HCT116 (cell line): ENCODE data around the gene PPT2. TPM values are rescaled to one million over a fixed set of nuclear protein-coding genes. Genes with fewer than 3 reads are reported as not detected.

Experiments used
- ATAC-seq: fragments of 200-7000 bp; cut with Tn5 transposase; 2 replicates; pipeline ENCODE4 v1.9.1; 2020; ENCODE audit warnings: mild to moderate bottlenecking, moderate library complexity
- BruUV-seq: library from RNA; stranded (reverse); fragments of 400-500 nt; replicated peaks from 2 replicates; lab custom pipeline; 2021; lab: Mats Ljungman, UMichigan
- CTCF ChIA-PET: fragments of 300-600 bp; sonication (Branson Sonifier 250); formaldehyde crosslinking; loops from one replicate; lab custom pipeline; 2021; ENCODE audit warnings: antibody characterized with exemption; lab: Charles Lee
- POLR2A ChIA-PET: fragments of 300-600, 350-600 bp; sonication (Branson Sonifier 250); formaldehyde crosslinking; loops from one replicate; lab custom pipeline; 2021; ENCODE audit warnings: antibody characterized with exemption; lab: Charles Lee
- RAD21 ChIA-PET, 2 experiments: fragments of 300-600 bp; sonication (Branson Sonifier 250); formaldehyde crosslinking; loops; one replicate each; lab custom pipeline; 2023; ENCODE audit warnings: low total read pairs in 2 of 2; ENCODE audit not compliant: uncharacterized antibody in 2 of 2, unreplicated experiment in 2 of 2, low non-redundant PET in 1 of 2; lab: Charles Lee
- DNase-seq: peaks from one replicate; pipeline ENCODE4 v3.0.0-alpha.2; 2010; ENCODE audit warnings: low read depth, low spot score
- H2AFZ ChIP-seq: fragments of 200-600 bp; shearing (Covaris generic), sonication (generic); 2 replicates; pipeline ENCODE4 v1.6.1; 2017; ENCODE audit warnings: low read depth, mixed run types, mixed read lengths, antibody characterized with exemption, low read length; ENCODE audit not compliant: poor library complexity, severe bottlenecking
- H3K27ac ChIP-seq: 2 replicates; pipeline ENCODE4 v1.5.1; 2012; ENCODE audit warnings: low read depth, low read length
- H3K27me3 ChIP-seq: fragments of 200-600 bp; sonication (generic); 2 replicates; pipeline ENCODE4 v1.6.1; 2016; ENCODE audit warnings: mixed run types, low read length, mixed read lengths; ENCODE audit not compliant: insufficient read depth
- H3K36me3 ChIP-seq, 2 experiments: fragments of 200-500 bp in 1 of 2; fragments of 200-600 bp in 1 of 2; sonication (Bioruptor generic) in 1 of 2; sonication (generic) in 1 of 2; 2 replicates each; pipeline versions ENCODE4 v1.5.1 to v1.6.1; 2014 to 2016; ENCODE audit warnings: low read length in 2 of 2, inconsistent platforms in 1 of 2, mixed read lengths in 1 of 2, mixed run types in 1 of 2; ENCODE audit not compliant: insufficient read depth in 2 of 2, control insufficient read depth in 1 of 2
- H3K4me1 ChIP-seq, 2 experiments: fragments of 200-600 bp in 1 of 2; sonication (generic) in 1 of 2; 2 replicates each; pipeline versions ENCODE4 v1.5.1 to v1.6.1; 2012 to 2017; ENCODE audit warnings: low read length in 2 of 2, inconsistent platforms in 1 of 2, mild to moderate bottlenecking in 1 of 2, mixed read lengths in 1 of 2, mixed run types in 1 of 2, moderate library complexity in 1 of 2; ENCODE audit not compliant: insufficient read depth in 2 of 2, control insufficient read depth in 1 of 2
- H3K4me2 ChIP-seq: fragments of 200-600 bp; sonication (generic); 2 replicates; pipeline ENCODE4 v1.6.1; 2017; ENCODE audit warnings: mixed run types, low read length, mixed read lengths
- H3K4me3 ChIP-seq, 2 experiments: fragments of 200-600 bp in 1 of 2; sonication (generic) in 1 of 2; replicated peaks in 1 of 2; 2 replicates each; pipeline ENCODE4 v1.5.1; 2011 to 2016; ENCODE audit warnings: low read length in 2 of 2, control low read depth in 1 of 2, low read depth in 1 of 2, mild to moderate bottlenecking in 1 of 2, mixed read lengths in 1 of 2, mixed run types in 1 of 2
- H3K79me2 ChIP-seq: fragments of 200-600 bp; sonication (generic); 2 replicates; pipeline ENCODE4 v1.6.1; 2017; ENCODE audit warnings: mild to moderate bottlenecking, mixed run types, low read length, moderate library complexity, mixed read lengths; ENCODE audit not compliant: insufficient read depth
- H3K9ac ChIP-seq: fragments of 200-600 bp; sonication (generic); 2 replicates; pipeline ENCODE4 v1.6.1; 2016; ENCODE audit warnings: low read length, mixed read lengths
- H3K9me2 ChIP-seq: fragments of 200-600 bp; sonication (generic), shearing (Covaris generic); 2 replicates; pipeline ENCODE4 v1.6.1; 2017; ENCODE audit warnings: mixed run types, mild to moderate bottlenecking, moderate library complexity; ENCODE audit not compliant: insufficient read depth
- H3K9me3 ChIP-seq, 2 experiments: fragments of 200-500 bp in 1 of 2; fragments of 200-600 bp in 1 of 2; sonication (Bioruptor generic) in 1 of 2; sonication (generic) in 1 of 2; 2 replicates each; pipeline ENCODE4 v1.6.1; 2014 to 2017; ENCODE audit warnings: low read length in 2 of 2, mixed read lengths in 2 of 2, inconsistent platforms in 1 of 2, low read depth in 1 of 2, mild to moderate bottlenecking in 1 of 2, mixed run types in 1 of 2, moderate library complexity in 1 of 2; ENCODE audit not compliant: control insufficient read depth in 1 of 2, insufficient read depth in 1 of 2
- H4K20me1 ChIP-seq: fragments of 200-600 bp; sonication (generic), shearing (Covaris generic); 2 replicates; pipeline ENCODE4 v1.6.1; 2017; ENCODE audit warnings: mixed run types, mild to moderate bottlenecking, moderate library complexity; ENCODE audit not compliant: insufficient read depth
- ATF3 ChIP-seq: IDR thresholded peaks from 2 replicates; pipeline ENCODE4 v1.6.1; 2012
- CBX3 ChIP-seq: IDR thresholded peaks from 2 replicates; pipeline ENCODE4 v1.6.1; 2012; ENCODE audit warnings: low read depth
- CEBPB ChIP-seq: IDR thresholded peaks from 2 replicates; pipeline ENCODE4 v1.6.1; 2012; ENCODE audit warnings: low read depth
- CTCF ChIP-seq, 3 experiments: fragments of 200-600 bp in 1 of 3; sonication (generic) in 1 of 3; IDR thresholded peaks in 2 of 3; conservative IDR thresholded peaks in 1 of 3; 2 replicates each; pipeline ENCODE4 v1.5.1; 2012 to 2017; ENCODE audit warnings: low read depth in 2 of 3, low read length in 2 of 3, antibody characterized with exemption in 1 of 3, borderline replicate concordance in 1 of 3, control low read depth in 1 of 3, mild to moderate bottlenecking in 1 of 3, mixed read lengths in 1 of 3, mixed run types in 1 of 3, moderate library complexity in 1 of 3; ENCODE audit not compliant: insufficient read depth in 1 of 3
- ELF1 ChIP-seq: IDR thresholded peaks from 2 replicates; pipeline ENCODE4 v1.6.1; 2012; ENCODE audit warnings: low read depth, borderline replicate concordance
- EZH2 ChIP-seq: fragments of 200-600 bp; sonication (generic); IDR thresholded peaks from 2 replicates; pipeline ENCODE4 v1.6.1; 2017; ENCODE audit warnings: antibody characterized with exemption, mixed run types
- EZH2phosphoT487 ChIP-seq: fragments of 200-600 bp; IDR thresholded peaks from 2 replicates; pipeline ENCODE4 v1.6.1; 2018; ENCODE audit warnings: antibody characterized with exemption, borderline replicate concordance
- FOSL1 ChIP-seq: IDR thresholded peaks from 2 replicates; pipeline ENCODE4 v1.6.1; 2012; ENCODE audit warnings: low read depth
- JUND ChIP-seq: IDR thresholded peaks from 2 replicates; pipeline ENCODE4 v1.6.1; 2012
- MAX ChIP-seq: IDR thresholded peaks from 2 replicates; pipeline ENCODE4 v1.6.1; 2012
- POLR2AphosphoS5 ChIP-seq: IDR thresholded peaks from 2 replicates; pipeline ENCODE4 v1.6.1; 2011; ENCODE audit warnings: mild to moderate bottlenecking, low read depth, low read length, moderate library complexity
- RAD21 ChIP-seq: IDR thresholded peaks from 2 replicates; pipeline ENCODE4 v1.6.1; 2012; ENCODE audit warnings: low read depth, mild to moderate bottlenecking
- REST ChIP-seq: IDR thresholded peaks from 2 replicates; pipeline ENCODE4 v1.6.1; 2012; ENCODE audit warnings: low read depth
- SIN3A ChIP-seq: IDR thresholded peaks from 2 replicates; pipeline ENCODE4 v1.6.1; 2012; ENCODE audit warnings: low read depth
- SRF ChIP-seq: IDR thresholded peaks from 2 replicates; pipeline ENCODE4 v1.6.1; 2012; ENCODE audit warnings: low read depth
- TCF7L2 ChIP-seq: IDR thresholded peaks from 2 replicates; pipeline ENCODE4 v1.7.0; 2011; ENCODE audit warnings: borderline replicate concordance, inconsistent platforms; ENCODE audit not compliant: insufficient read depth, insufficient read length; ENCODE audit errors: extremely low read depth
- YY1 ChIP-seq: IDR thresholded peaks from 2 replicates; pipeline ENCODE4 v1.6.1; 2011; ENCODE audit warnings: low read length, low read depth, moderate library complexity, mild to moderate bottlenecking; ENCODE audit not compliant: insufficient replicate concordance; ENCODE audit errors: extremely low read depth
- ZFX ChIP-seq: fragments of 450-650 bp; IDR thresholded peaks from 2 replicates; pipeline ENCODE4 v1.6.1; 2017
- ZNF274 ChIP-seq: fragments of 200-500 bp; sonication (Bioruptor generic); IDR thresholded peaks from 2 replicates; pipeline ENCODE4 v1.6.1; 2014; ENCODE audit warnings: mild to moderate bottlenecking, low read depth, low read length, inconsistent platforms
- intact Hi-C: fragments of 100-400 bp; cut with micrococcal nuclease; formaldehyde crosslinking; loops from 2 replicates; pipeline ENCODE4 v1.10.0; 2022
- total RNA-seq: library from RNA; stranded (reverse); gene quantifications from one replicate; pipeline ENCODE4 v1.2.1, GENCODE V29; 2021; ENCODE audit not compliant: unreplicated experiment

The PPT2 gene
- total RNA-seq, 1 experiment from 2014 or later, result 21.0 TPM

- no peak overlapping the region for H3K4me2 ChIP-seq
- H4K20me1 ChIP-seq, result no peaks in the 10 kb centered on the region
- H3K36me3 ChIP-seq, result no peaks in the 10 kb centered on the region
- H3K4me1 ChIP-seq, result peaks cover 4 to 11% of the 10 kb centered on the region in 2 experiments
- H3K9ac ChIP-seq, result no peak overlapping the region
- ChIA-PET CTCF (no interaction called here), POLR2A (no interaction called here), RAD21 (no interaction called here)
- no peaks in the 10 kb centered on the region for H3K79me2 ChIP-seq
- no peak overlapping the region for H2AFZ ChIP-seq
- no peak overlapping the region for H3K4me3 ChIP-seq
- BruUV-seq, result no TSS peak
- DNase-seq (no peak), ATAC-seq (no peak)
- 0 out of 2 replicates have a peak, but pooled peaks cover 3% of the 10 kb centered on the region for H3K27me3 ChIP-seq
- H3K9me3 ChIP-seq, result no peaks in the 10 kb centered on the region
- no peak for TF ChIP-seq EZH2phosphoT487
- TF ChIP-seq ZFX, result no peak
- TF ChIP-seq MAX, result no peak
- TF ChIP-seq YY1, result no peak
- no peak for TF ChIP-seq SIN3A
- no peak for TF ChIP-seq ATF3
- TF ChIP-seq POLR2AphosphoS5, result no peak
- TF ChIP-seq SRF, result no peak
- no peak for TF ChIP-seq ELF1
- TF ChIP-seq JUND, result no peak
- no peak for TF ChIP-seq TCF7L2
- TF ChIP-seq CEBPB, result no peak
- no peak for TF ChIP-seq ZNF274
- TF ChIP-seq CTCF (IDR thresholded peaks at IDR 0.05 in 2 of 3, conservative IDR thresholded peaks at IDR 0.05 in 1 of 3; ENCODE audit: borderline replicate concordance in 1 of 3, insufficient read depth in 1 of 3, low read depth in 2 of 3, low read length in 2 of 3), result no peak
- TF ChIP-seq FOSL1, result no peak
- TF ChIP-seq EZH2, result no peak
- no peak for TF ChIP-seq REST
- no peak for TF ChIP-seq CBX3
- TF ChIP-seq RAD21, result no peak
- no peaks in the 10 kb centered on the region for H3K9me2 ChIP-seq
- intact Hi-C loops, result no loop called here
- no peak overlapping the region for H3K27ac ChIP-seq
Observed at GRCh38 chr6:32202186-32202585, 48.2 kb downstream of the PPT2 start.
